NCI-H187 treated with DMSO at 0.1 percent for 48 hours (cell line): Measurements from ENCODE around the gene LSP1.
"Not testable (repeated sequence)": the region's sequence is repeated elsewhere in the genome, so short reads cannot be mapped to it uniquely, and the experiment has no call there.

ENCODE experiments used
- DNase-seq: peaks from one replicate; lab custom pipeline; 2025; lab: John Stamatoyannopoulos, UW

The LSP1 gene

GRCh38 chr11:1877211-1878136 lies 24.6 kb downstream of the LSP1 start:
- no peak for DNase-seq

DNA sequence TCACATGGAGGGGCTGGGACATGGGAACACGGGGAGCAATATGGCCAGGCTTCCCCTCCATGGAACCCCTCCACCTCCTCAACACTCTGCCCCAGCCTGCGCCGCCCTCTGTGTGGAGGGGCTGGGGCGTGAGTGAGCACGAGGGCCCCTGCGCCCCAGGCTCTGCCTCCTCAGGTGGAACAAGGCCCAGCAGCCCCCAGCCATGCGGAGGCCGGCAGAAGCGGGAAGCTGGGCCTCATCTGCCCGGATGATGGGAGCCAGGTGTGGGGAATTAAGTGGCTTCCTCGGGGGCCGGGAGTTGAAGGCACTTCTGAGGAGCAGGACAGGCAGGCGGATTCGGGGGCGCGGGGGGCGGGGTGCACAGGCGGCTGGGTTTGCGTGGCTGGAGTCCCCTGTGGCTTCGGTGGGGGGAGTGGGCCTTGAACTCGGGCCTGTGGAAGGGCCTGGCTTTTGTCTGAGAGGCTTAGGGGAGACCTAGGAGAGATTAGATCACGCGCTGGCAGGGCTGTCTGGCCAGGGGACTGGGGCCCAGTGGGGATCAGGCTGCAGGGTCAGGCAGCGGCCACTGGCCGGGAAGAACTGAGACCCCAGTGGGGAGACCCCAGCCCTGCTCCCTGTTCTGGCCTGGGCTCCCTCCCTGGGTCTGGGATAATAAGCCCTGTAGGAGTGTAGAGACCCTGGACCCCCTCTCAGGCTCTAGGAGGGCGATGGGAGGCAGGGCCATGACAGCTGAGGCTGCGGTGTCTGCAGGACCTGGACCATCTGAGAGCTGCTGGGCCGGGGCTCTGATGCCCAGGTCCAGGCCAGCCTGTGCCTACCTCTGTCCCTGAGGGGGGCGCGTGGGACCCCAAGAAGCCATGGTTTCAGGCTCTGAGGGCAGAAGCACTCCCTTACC lies 25.5 kb downstream of the LSP1 start:
- DNase-seq: no peak

DNA sequence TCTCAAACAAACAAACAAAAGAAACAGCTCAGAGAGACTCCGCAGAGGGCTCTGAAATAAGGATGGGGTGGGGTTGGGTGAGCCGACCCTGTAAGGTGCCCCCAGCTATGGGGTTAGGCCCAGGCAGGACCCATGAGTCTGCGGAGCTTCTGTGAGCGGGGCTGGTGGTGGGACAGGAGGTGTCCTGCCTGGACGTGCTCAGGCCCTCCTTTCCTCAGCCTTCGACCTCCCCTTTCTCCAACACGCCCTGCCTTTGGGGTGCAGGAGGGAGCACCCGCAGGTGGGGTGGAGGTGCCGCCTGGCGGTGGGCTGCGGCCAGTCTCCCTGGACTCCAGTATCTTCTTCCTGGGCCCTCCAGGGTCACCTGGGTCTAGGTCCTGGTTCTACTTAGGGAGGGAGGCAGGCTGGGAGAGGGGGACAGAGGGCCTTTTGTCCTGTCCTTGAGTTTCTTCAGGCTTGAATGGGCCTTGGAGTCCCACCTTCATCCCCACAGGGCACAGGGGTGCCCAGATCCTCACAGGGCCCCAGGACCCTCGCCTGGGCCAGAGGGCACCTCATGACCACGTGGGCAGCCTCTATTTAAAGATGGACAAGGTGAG lies 26.6 kb downstream of the LSP1 start:
- DNase-seq: no peak

DNA sequence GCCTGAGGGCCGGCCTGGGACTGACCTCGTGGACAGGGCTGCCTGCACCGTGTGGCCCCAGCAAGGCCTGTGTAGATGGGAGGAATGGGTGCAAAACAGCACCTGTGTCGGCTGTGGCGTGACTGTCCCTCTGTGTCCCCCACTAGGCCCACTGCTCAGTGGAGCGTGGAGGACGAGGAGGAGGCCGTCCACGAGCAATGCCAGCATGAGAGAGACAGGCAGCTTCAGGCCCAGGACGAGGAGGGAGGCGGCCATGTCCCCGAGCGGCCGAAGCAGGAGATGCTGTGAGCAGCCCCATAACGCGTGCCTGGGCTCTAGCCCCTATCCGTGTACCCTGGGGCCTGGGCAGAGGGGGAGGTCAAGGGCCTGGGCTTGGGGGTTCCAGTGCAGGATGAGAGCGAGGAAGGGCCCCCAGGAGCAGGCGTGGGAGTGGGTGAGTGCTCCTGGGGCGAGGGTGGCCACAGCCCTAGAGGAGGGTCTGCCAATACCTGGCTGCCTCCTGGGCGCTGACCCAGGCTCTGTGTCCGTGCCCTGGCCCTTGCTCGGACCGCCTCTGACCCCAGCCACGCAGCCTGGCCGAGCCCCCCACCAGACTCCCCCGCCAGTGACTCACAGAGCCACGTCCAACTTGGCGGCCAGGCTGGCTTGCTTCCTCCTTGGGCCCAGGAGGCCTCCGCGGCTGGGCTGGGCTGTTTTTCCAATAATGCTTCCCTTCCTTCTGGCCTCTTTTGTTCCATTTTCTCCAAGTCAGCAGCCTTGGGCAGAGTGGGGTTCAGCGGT lies 27.2 kb downstream of the LSP1 start:
- no peak for DNase-seq

DNA sequence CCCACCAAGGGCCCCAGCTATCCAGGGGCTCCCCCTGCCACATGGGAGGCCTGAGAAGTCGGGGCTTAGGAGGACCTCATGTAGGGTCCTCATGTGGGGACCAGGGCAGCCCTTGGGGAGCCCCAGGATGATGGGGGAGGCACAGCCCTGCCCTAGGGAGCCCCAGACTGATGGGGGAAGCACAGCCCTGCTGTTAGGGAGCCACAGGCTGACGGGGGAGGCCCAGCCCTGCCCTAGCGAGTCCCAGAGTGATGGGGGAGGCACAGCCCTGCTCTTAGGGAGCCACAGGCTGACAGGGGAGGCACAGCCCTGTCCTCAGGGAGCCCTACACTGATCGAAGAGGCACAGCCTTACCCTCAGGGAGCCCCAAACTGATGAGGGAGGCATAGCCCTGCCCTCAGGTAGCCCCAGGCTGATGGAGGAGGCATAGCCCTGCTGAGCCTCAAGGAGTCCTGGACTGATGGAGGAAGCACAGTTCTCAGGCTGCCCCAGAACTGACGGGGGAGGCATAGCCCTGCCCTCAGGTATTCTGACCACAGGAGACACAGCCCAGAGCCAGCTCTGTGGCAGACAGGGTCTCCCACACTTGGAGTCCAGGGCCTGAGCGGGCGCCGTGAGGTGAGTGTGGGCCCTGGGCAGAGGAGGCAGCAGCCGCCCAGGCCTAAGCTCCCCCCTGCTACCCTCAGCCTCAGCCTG lies 28.0 kb downstream of the LSP1 start:
- no peak for DNase-seq

- no peak for DNase-seq
Measured at GRCh38 chr11:1881442-1882264, 28.8 kb downstream of the LSP1 start.

DNA sequence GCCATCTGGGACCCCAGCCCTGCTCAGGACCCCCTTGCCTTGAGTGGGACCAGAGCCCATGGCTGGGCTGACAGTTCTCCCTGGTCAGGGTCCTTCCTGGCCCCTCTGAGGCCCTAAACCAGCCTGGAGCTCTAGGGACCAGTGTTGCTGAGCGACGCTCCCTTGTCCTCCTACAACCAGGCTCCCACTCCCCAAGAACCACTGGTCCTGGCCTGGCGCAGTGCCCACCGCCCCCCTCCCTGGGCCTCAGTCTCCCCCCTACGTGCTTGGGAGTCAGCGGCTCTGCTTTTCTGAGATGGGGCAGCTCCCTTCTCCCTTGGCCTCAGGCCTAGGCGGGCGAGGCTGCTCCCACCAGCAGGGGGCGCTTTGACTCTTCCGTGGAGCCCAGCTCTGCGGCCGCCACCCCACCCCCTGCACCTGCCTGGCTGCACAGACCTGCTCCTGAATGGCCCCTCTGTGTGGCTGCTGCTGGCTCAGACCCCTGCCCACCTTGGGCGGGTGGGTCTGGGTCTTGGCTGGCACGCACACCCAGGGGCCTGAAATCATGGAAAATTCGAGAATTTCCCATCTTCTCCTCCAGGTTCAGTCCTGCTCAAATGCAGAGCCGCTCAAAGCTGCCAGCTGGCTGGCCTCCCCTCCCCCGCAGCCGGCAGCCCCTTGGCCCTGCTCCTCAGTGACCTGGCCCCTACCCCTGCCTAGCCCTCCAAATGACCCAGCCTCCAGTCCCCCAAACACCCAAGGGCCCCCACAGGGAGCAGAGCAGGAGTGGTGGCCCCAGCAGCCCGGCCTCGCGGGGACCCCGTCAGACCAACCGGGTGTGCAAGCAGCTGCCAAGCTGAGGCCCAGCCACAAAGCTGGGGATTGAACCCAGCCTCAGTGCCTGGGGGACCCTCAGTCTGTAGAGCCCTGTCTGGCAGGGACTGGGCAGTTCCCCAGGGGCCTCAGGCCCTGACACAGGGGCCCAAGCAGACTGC lies 29.7 kb downstream of the LSP1 start:
- DNase-seq: no peak

DNA sequence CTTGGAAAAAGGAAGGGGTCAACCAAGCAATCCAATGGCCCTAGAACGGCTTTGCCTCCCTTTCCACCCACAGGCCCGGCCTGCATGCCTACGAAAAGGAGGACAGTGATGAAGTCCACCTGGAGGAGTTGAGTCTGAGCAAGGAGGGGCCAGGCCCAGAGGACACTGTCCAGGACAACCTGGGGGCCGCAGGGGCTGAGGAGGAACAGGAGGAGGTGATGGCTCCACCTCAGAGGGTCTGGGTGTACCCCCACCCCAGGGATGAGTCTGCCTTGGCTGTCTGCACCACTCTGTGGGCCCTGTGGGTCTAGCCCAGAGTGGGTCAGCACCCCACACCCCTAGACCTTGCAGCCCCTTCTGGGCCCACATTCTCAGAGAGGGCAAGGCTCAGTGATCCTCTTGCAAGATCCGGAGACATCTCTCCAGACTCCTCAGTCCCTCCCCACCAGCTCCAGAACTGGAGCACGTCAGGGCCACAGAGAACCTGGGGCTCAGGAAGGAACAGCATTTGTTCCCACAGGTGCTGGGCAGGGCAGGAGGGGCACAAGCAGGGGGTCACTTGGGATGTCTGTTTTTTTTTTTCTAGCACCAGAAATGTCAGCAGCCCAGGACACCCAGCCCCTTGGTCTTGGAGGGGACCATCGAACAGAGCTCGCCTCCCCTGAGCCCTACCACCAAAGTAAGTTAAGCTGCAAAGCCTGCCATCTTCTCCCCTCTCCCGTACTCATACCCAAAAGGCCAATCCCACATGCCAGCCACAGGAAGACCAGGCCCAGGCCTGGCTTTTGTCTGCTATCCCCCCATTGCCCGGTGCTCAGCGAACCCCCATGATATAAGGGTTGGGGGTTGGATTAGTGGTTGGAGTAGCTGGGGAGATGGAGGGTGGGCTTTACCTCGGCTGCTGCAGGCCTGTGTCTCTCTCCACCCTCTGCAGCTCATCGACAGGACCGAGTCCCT lies 30.7 kb downstream of the LSP1 start:
- DNase-seq: no peak

DNA sequence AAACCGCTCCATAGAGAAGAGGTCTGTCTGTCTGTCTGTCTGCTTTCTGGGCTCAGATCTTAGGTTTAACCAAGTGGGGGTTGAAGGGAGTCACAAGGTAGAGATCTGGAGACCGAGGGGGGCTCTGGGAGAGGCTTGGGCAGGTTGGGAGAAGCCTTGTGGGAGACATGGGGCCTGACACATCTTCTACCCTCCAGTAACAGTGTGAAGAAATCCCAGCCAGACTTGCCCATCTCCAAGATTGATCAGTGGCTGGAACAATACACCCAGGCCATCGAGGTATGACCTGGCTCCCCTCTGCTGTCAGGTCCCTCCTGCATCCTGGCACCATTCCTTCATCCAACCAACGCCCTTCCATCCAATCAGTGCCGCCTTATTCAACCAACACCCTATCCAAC lies 31.4 kb downstream of the LSP1 start:
- no peak for DNase-seq

GRCh38 chr11:1886551-1886950 lies 33.7 kb downstream of the LSP1 start:
- DNase-seq: not testable (repeated sequence)

DNA sequence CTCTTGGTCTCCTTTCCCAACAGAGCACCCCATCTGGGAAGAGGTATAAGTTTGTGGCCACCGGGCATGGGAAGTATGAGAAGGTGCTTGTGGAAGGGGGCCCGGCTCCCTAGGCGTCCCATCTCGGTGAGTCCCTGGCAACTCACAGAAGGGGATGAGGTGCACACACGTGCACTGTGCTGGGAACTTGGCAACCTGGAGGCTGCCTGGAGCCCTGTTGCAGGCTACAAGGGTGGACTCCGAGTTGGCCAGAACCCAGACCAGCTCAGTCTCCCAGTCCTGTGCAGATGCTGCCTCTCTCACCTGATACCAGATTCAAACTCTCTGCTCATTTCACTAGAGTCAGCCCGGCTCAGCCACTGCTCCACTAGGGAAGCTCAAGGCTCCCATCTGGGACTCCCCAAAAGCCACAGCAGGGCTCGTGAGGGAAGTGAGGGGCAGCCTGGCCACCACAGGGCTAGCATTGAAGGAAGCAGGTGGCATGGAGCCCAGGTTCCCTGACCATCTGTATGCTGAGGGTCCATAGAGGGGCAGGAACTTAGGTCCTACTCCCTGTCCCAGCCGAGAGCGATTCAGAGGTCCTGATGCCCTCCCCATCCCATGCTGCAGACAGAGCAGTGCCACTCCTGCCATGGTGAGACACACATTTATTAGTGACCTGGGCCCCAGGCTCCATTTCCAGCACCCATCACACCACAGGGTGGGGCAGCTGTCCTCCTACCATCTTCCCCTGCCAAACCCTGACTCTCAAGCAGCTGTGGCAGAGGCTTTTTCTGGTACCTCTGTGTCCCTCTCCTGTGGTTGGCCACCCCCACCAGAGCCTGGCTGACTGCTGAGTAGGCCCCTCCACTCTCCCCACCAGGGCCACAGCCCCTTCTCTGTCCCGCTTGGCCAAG lies 34.8 kb downstream of the LSP1 start:
- DNase-seq: no peak

- DNase-seq: no peak
Measured at GRCh38 chr11:1888347-1888753, 35.5 kb downstream of the LSP1 start.

- DNase-seq: no peak
Measured at GRCh38 chr11:1888811-1889210, 35.9 kb downstream of the LSP1 start.

DNA sequence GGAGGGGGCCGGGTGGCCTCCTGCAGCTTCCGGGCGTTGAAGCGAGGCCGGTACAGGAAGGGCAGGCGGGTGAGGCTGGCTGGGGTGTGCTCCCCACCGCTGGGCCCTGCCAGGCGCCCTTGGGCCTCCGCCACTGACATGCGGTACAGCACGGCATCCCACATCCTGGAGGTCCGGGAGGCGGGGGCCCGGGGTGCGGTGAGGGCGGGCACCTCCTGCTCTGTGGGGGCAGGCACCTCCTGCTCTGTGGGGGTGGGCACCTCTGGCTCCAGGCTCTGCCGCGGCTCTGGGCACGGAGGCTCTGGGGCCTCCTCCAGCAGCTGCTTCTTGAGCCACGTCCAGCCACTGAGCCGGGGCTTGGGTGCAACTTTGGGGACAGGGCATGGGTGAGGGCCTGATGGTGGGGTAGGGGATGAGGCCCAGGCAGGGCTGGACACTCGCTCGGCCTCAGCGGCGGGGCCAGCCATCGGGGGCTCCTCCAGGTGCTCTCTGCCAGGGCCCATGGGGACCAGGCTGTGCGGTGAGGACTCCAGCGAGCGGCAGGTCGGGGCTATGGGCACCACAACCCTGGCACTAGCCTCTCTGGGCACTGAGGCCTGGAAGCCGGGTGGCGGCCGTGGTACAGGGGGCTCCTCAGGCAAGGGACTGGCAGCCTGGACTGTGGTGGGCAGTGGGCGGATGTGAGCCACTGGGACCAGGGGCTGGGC lies 36.5 kb downstream of the LSP1 start:
- DNase-seq: no peak

- no peak for DNase-seq
Measured at GRCh38 chr11:1889941-1890855, 37.3 kb downstream of the LSP1 start.
